Measurements from ENCODE around the gene PDE3B.

The PDE3B gene

GRCh38 chr11:14892036-14892556 is 248.5 kb downstream of the PDE3B start, which contains the start of gene CYP2R1:
Gene CYP2R1 (minus strand): TSS chr11:14892231. CDS start chr11:14892205, 26 bp downstream.
- peak; percentile 91 to 96 for DNase-seq

GRCh38 chr11:14892577-14892976 is 249.0 kb downstream of the PDE3B start:
- no peak for DNase-seq

- DNase-seq = no peak
These were observed 251.3 kb downstream of the PDE3B start for GRCh38 chr11:14894657-14895598.

DNA sequence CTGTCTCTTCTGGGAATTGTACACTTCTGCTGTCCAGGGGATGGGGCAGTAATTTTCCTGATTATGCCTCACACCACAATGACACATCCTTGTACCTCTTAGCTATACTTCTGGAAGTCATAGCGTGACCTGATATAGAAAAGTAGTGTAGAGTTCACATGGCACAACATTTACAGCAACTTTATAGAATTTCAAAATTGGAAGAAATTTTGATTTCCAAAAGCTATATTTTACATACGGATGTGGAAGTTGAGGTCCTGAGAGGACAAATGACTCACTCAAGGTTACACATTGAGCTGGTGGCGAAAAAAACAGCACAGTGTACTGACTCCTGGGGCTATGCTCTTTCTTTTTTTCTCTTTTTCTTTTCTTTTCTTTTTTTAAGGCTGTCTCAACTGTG is 254.8 kb downstream of the PDE3B start:
- no peak for DNase-seq

GRCh38 chr11:14898906-14899305 is 255.3 kb downstream of the PDE3B start:
- DNase-seq = no peak

GRCh38 chr11:14902650-14903350 is 259.2 kb downstream of the PDE3B start:
- DNase-seq = no peak

DNA sequence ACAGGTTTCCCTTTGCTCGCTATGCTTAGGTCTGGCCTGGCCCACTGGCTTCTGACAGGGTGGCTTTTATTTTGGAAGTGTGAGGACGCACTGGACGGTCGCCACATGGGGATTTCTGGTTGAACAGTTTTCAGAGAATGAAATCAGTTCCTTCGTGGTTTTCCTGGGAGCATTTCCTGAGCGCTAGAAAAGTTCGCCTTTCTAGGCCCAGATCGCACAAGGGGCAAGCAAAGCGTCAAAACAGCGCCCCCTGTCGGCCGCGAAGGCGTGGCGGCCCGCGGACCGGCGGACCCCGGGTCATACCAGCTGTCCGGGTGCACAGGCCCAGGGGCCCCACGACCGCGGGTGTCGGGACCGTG is 261.1 kb downstream of the PDE3B start:
- no peak for DNase-seq

- no peak for DNase-seq
These were observed 261.8 kb downstream of the PDE3B start for GRCh38 chr11:14905104-14906033.

DNA sequence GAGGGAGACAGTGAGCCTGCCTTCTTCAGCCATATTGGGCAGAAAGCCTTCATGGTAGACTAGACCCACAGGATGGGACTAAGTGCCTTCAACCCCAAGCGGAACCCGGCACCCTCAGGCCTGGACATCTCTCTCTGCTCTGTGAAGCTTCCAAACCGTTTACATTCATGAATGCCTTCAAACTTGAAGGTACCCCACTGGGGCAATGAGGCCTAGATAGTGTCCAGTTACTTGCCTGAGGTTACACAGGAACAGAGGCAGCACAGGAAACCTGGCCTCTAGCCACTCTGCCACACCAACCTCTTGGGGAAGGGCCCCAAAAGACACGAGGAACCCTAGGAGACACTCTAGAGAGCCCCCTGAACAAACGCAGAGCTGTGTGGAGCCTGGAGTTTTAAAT is 263.0 kb downstream of the PDE3B start:
- no peak for DNase-seq

DNA sequence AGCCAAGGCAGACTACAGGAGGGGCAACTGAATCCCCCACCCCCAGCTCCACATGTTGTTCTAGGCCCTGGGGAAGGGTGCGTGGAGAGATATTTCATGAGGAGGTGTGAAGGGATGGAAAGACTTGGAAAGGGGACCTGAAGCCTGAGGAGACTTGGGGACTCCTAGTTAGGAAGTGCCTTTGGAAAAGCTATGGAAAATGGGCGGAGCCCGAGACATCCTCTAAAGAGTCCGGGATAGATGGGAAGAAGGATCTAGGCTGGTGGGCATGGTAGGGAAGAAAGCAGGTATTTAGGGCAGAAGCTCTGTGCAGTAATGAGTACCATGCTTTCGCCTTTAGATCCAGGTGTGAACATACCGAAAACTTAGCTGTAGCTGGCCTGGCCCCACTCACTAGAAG is 263.4 kb downstream of the PDE3B start:
- DNase-seq = no peak

GRCh38 chr11:14907411-14908213 is 264.0 kb downstream of the PDE3B start:
- peak; percentile 67 to 68 for DNase-seq

DNA sequence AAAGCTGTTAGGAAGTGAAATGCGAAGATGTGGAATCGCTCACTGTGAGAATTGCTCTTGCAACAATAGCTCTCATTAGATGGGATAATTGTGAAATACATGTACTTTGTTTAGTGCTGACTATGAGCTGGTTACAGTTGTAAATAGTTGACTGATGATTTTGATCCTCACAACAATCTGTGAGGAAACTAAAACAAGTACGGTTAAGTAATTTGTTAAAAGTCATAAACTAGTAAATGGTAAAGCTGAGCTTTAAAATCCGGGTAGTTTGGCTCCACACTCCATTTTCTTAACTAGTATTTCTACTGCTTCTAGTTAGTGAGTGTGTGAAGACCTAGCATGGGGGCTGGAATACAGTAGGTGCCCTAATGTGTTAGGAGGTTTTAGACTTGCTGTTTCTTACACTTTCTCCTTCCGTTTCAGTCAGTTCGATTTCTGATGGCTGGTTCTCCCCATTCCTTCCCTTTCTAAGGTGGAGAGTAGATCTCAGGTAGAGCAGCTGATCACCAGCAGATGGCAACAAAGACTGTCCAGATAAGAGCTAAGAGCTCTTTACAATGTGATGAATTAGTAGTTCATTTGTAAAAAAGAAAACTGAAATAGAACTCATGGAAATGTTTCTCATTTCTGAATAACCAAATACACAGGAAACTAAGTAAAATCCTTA is 264.7 kb downstream of the PDE3B start:
- peak; percentile 30 to 34 for DNase-seq

DNA sequence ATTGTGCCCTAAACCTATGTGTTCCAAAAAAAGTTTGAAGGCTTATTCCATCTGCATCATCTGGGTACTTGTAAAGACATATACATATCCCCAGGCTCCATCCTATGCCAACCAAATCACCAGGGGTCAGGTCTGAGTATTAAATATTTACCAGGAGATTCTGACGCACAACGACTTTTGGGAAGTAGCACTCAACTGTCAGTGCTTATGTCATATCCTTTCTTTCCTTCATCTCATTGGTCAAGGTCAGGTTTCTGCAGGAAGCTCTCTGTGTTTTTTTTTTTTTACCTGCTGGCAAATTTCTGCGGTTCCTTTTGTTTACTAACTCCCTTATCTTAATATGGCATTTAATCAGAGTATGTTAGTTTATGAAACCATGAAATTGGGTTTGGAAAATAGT is 270.9 kb downstream of the PDE3B start:
- no peak for DNase-seq

DNA sequence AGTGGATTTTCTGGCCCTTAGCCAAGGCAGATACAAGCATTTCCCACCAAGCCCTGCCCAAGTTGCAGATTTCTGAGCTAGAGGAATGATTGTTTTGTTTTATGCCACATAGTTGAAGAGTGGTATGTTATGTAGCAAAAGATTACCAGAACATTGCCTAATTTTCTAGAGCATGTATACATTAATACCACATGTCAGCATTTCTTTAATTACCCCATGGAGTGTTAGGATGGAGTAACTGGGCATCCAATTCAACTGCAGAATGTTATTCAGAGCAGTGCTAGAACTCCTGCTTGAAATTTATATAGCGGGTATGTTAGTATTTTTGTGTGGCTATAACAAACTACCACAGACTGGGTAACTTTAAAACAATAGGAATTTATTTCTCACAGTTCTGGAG is 272.8 kb downstream of the PDE3B start:
- DNase-seq = no peak

All from NCI-H187 (cell line).